ENCODE measurements around the gene EIF2S1.
"Not testable (repeated sequence)": the region's sequence is repeated elsewhere in the genome, so short reads cannot be mapped to it uniquely, and the experiment has no call there.

DNA sequence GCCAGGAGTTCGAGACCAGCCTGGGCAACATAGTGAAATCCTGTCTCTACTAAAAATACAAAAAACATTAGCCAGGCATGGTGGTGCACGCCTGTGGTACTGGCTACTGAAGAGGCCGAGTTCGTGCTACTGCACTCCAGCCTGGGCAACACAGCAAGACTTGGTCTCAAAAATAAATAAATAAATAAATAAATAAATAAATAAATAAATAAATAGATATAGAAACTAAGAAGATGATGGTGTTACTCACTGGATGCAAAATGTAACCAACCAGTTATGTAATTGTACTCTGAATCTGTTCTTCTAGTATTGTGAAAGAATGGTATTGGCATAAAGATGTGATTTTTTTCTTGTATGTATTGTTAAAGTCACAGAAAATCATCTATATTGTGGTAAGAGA lies 30.5 kb upstream of the EIF2S1 start:
- not testable (repeated sequence) for TF ChIP-seq EZH2 (IDR thresholded peaks at IDR 0.05; ENCODE audit: low read length, unreplicated experiment)
- TF ChIP-seq, protein P1, sequence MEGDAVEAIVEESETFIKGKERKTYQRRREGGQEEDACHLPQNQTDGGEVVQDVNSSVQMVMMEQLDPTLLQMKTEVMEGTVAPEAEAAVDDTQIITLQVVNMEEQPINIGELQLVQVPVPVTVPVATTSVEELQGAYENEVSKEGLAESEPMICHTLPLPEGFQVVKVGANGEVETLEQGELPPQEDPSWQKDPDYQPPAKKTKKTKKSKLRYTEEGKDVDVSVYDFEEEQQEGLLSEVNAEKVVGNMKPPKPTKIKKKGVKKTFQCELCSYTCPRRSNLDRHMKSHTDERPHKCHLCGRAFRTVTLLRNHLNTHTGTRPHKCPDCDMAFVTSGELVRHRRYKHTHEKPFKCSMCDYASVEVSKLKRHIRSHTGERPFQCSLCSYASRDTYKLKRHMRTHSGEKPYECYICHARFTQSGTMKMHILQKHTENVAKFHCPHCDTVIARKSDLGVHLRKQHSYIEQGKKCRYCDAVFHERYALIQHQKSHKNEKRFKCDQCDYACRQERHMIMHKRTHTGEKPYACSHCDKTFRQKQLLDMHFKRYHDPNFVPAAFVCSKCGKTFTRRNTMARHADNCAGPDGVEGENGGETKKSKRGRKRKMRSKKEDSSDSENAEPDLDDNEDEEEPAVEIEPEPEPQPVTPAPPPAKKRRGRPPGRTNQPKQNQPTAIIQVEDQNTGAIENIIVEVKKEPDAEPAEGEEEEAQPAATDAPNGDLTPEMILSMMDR (conservative IDR thresholded peaks at IDR 0.05; ENCODE audit: low read depth, low read length) = not testable (repeated sequence)
